AG04449 (cell line): ENCODE results near the gene INTS11.

Experiments
- CTCF ChIA-PET: fragments of 350-600 bp; formaldehyde crosslinking; extraction: SDS; loops from one replicate; lab custom pipeline; 2021; ENCODE audit warnings: antibody characterized with exemption; lab: Yijun Ruan, JAX
- POLR2A ChIA-PET: fragments of 400-600, 350-600 bp; formaldehyde crosslinking; extraction: SDS; loops from one replicate; lab custom pipeline; 2020; ENCODE audit warnings: antibody characterized with exemption, inconsistent platforms; lab: Yijun Ruan, JAX
- DNase-seq: peaks from one replicate; pipeline ENCODE4 v3.0.0-alpha.2; 2010; ENCODE audit warnings: low read depth, low spot score
- H3K4me3 ChIP-seq: 2 replicates; pipeline ENCODE4 v1.5.1; 2011; ENCODE audit warnings: low read depth, mild to moderate bottlenecking, control low read depth, low read length
- CTCF ChIP-seq: IDR thresholded peaks from one replicate; pipeline ENCODE4 v1.5.1; 2011; ENCODE audit warnings: mild to moderate bottlenecking, moderate library complexity, low read length, control low read depth, inconsistent platforms; ENCODE audit not compliant: insufficient read depth; ENCODE audit errors: missing control alignments

INTS11 gene

GRCh38 chr1:1286313-1287261 is 37.9 kb downstream of the INTS11 start:
- DNase-seq, result no peak
- no peak overlapping the region for H3K4me3 ChIP-seq
- TF ChIP-seq CTCF, result no peak
- POLR2A ChIA-PET, result no interaction called here
- CTCF ChIA-PET, result interaction anchor here (0.9 to 1.7 kb wide), 5 partner anchors 10 to 165 kb away, joined by 3 to 10 read pairs (median 4); partner anchors contain the start of gene UBE2J2

DNA sequence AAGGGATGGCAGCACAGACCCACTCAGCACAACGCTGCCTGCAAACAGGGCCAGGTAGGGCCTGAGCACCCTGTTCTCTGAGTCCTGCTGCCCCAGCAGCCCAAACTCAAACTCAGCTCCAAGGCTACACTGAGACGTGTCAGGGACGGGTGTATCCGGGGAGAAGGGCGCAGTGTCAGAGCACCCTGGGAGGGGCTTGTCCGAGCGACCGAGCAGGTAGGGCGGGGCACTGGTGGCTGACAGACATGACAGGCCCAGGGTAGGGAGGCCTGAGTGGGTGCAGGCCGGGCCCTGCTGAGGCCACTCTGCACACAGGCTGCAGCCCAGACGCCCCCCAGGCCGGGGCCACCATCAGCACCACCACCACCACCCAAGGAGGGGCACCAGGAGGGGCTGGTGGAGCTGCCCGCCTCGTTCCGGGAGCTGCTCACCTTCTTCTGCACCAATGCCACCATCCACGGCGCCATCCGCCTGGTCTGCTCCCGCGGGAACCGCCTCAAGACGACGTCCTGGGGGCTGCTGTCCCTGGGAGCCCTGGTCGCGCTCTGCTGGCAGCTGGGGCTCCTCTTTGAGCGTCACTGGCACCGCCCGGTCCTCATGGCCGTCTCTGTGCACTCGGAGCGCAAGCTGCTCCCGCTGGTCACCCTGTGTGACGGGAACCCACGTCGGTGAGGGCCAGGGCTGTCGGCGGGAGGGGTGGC is 38.7 kb downstream of the INTS11 start:
- no peak for TF ChIP-seq CTCF
- ChIA-PET POLR2A (no interaction called here), CTCF (interaction anchor here (0.7 to 1.1 kb wide), 3 partner anchors 15 to 302 kb away, joined by 3 read pairs; no protein-coding TSS in a partner anchor)

GRCh38 chr1:1285102-1285571 is 39.3 kb downstream of the INTS11 start:
- POLR2A ChIA-PET, result no interaction called here
- CTCF ChIA-PET, result interaction anchor here (0.7 to 1.1 kb wide), 3 partner anchors 14 to 302 kb away, joined by 3 read pairs; no protein-coding TSS in a partner anchor
- H3K4me3 ChIP-seq, result no peak overlapping the region
- TF ChIP-seq CTCF, result no peak
- DNase-seq, result no peak

More for the DNA sequence above, 38.7 kb downstream of the INTS11 start:
- no peak overlapping the region for H3K4me3 ChIP-seq
- no peak for DNase-seq

GRCh38 chr1:1284221-1285101 is 40.0 kb downstream of the INTS11 start:
- POLR2A ChIA-PET, result no interaction called here
- DNase-seq, result no peak
- CTCF ChIA-PET, result interaction anchor here (1.2 kb wide), 1 partner anchor 162 kb away, joined by 3 read pairs; no protein-coding TSS in a partner anchor
- H3K4me3 ChIP-seq, result no peak overlapping the region
- no peak for TF ChIP-seq CTCF

DNA sequence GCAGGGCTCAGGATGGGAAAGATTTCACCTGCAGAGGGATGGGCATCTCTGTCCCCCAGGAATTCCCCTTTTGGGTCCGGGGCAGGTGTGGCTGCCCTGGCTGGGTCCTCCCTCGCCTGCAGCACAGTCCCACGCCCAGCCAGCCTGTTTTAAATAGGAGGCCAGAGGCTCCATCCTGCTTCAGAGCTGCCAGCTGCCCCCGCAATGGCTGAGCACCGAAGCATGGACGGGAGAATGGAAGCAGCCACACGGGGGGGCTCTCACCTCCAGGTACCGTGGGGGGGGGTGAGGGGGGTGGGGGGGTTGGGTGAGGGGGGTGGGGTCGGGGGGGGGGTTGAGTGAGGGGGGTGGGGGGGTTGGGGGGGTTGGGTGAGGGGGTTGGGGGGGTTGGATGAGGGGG is 40.6 kb downstream of the INTS11 start:
- no peak for DNase-seq
- POLR2A ChIA-PET, result no interaction called here
- H3K4me3 ChIP-seq, result no peak overlapping the region
- peak; percentile 24 for TF ChIP-seq CTCF
- CTCF ChIA-PET, result interaction anchor here (1.2 kb wide), 1 partner anchor 161 kb away, joined by 3 read pairs; no protein-coding TSS in a partner anchor
